ENCODE data around the gene AVPR2. TPM values are rescaled to one million over a fixed set of nuclear protein-coding genes. Genes with fewer than 3 reads are reported as not detected.

Gene AVPR2
- total RNA-seq, 2 experiments from 2014 or later = not detected

GRCh38 chrX:153870791-153871360 lies 33.6 kb upstream of the AVPR2 start:
- Mint-ChIP-seq H3K4me1 (ENCODE audit: low read depth) (no peaks in the 10 kb centered on the region), H3K27ac (no peak overlapping the region), H3K27me3 (no peaks in the 10 kb centered on the region), H3K9me3 (no peaks in the 10 kb centered on the region), H3K36me3 (ENCODE audit: low read depth) (no peaks in the 10 kb centered on the region), H3K4me3 (no peak overlapping the region)
- intact Hi-C loops (cut with micrococcal nuclease) = no loop called here
- no peak for ATAC-seq
- ChIA-PET CTCF (no interaction called here), POLR2A (interaction anchor here (0.6 kb wide), 1 partner anchor 53 kb away, joined by 3 read pairs; no protein-coding TSS in a partner anchor)
- TF ChIP-seq, protein P1, sequence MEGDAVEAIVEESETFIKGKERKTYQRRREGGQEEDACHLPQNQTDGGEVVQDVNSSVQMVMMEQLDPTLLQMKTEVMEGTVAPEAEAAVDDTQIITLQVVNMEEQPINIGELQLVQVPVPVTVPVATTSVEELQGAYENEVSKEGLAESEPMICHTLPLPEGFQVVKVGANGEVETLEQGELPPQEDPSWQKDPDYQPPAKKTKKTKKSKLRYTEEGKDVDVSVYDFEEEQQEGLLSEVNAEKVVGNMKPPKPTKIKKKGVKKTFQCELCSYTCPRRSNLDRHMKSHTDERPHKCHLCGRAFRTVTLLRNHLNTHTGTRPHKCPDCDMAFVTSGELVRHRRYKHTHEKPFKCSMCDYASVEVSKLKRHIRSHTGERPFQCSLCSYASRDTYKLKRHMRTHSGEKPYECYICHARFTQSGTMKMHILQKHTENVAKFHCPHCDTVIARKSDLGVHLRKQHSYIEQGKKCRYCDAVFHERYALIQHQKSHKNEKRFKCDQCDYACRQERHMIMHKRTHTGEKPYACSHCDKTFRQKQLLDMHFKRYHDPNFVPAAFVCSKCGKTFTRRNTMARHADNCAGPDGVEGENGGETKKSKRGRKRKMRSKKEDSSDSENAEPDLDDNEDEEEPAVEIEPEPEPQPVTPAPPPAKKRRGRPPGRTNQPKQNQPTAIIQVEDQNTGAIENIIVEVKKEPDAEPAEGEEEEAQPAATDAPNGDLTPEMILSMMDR (IDR thresholded peaks at IDR 0.05) = no peak
- no peak for DNase-seq

GRCh38 chrX:153871451-153871850 lies 33.0 kb upstream of the AVPR2 start:
- no peaks in the 10 kb centered on the region for H3K4me1 Mint-ChIP-seq (ENCODE audit: low read depth)
- no peak for ATAC-seq
- no peak overlapping the region for H3K27ac Mint-ChIP-seq
- TF ChIP-seq, protein P1 (IDR thresholded peaks at IDR 0.05) = no peak
- ChIA-PET CTCF (no interaction called here), POLR2A (interaction anchor here (0.8 kb wide), 1 partner anchor 12 kb away, joined by 3 read pairs; no protein-coding TSS in a partner anchor)
- peaks cover 5% of the 10 kb centered on the region for H3K27me3 Mint-ChIP-seq
- no peak overlapping the region for H3K4me3 Mint-ChIP-seq
- DNase-seq = no peak
- intact Hi-C loops (cut with micrococcal nuclease) = no loop called here
- H3K9me3 Mint-ChIP-seq = no peaks in the 10 kb centered on the region
- no peaks in the 10 kb centered on the region for H3K36me3 Mint-ChIP-seq (ENCODE audit: low read depth)

- Mint-ChIP-seq H3K36me3 (ENCODE audit: low read depth) (no peaks in the 10 kb centered on the region), H3K4me1 (ENCODE audit: low read depth) (no peaks in the 10 kb centered on the region), H3K4me3 (no peak overlapping the region), H3K9me3 (no peaks in the 10 kb centered on the region), H3K27ac (no peak overlapping the region), H3K27me3 (peaks cover 5% of the 10 kb centered on the region)
- ChIA-PET CTCF (interaction anchor here (1.5 kb wide), 1 partner anchor 29 kb away, joined by 3 read pairs; no protein-coding TSS in a partner anchor), POLR2A (interaction anchor here (0.8 kb wide), 1 partner anchor 11 kb away, joined by 3 read pairs; no protein-coding TSS in a partner anchor)
- DNase-seq (no peak), ATAC-seq (no peak)
- TF ChIP-seq, protein P1 (IDR thresholded peaks at IDR 0.05) = no peak
- intact Hi-C loops (cut with micrococcal nuclease) = no loop called here
These were observed 32.3 kb upstream of the AVPR2 start for GRCh38 chrX:153871946-153872878.

DNA sequence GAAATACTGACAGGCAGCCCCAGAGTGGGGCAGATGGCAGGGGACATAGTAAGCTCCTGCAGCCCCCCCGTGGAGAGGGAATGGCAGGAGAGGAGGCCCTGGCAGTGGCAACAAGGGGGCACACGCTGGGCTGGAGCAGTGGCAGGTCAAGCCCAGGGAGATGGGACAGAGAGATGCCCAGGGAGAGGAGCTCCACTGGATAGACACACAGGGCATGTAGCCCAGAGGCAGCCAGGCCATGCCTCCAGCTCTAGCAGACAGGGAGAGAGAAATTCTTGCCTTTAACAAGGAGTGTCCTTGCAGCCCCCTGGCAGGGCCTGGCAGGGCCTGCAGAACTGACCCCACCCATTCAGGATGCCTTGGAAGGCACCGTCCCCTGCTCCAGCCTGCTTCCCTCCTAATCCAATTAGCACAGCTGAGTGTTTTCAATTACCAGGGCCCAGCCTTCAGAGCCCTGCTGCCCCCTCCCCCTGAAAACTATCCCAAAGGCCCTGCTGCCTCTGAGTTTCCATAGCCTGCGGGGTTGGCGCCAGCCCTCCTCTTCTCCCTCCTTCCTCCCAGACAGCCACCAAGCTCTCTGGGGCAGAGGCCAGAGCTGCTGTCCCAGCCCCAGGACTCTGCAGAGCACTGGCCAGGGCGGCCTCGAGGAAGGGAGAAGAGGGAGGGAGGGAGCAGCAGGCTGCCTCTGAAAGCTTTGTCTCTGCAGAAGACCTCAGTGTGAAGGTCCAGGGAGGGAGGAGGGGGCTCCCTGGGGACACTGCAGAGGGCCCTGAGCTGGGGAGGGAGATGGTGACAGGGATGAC lies 31.0 kb upstream of the AVPR2 start:
- Mint-ChIP-seq H3K27ac (no peak overlapping the region), H3K4me3 (no peak overlapping the region), H3K9me3 (no peaks in the 10 kb centered on the region), H3K36me3 (ENCODE audit: low read depth) (no peaks in the 10 kb centered on the region), H3K27me3 (peaks cover 13% of the 10 kb centered on the region), H3K4me1 (ENCODE audit: low read depth) (peaks cover 8% of the 10 kb centered on the region)
- POLR2A ChIA-PET = interaction anchor here (0.6 kb wide), 1 partner anchor 63 kb away, joined by 3 read pairs; no protein-coding TSS in a partner anchor
- DNase-seq (no peak), ATAC-seq (no peak)
- CTCF ChIA-PET = interaction anchor here (1.5 kb wide), 1 partner anchor 30 kb away, joined by 3 read pairs; no protein-coding TSS in a partner anchor
- intact Hi-C loops (cut with micrococcal nuclease) = no loop called here
- TF ChIP-seq, protein P1 (IDR thresholded peaks at IDR 0.05) = no peak
